H1 (cell line): ENCODE data around the gene ADCY6. TPM values are rescaled to one million over a fixed set of nuclear protein-coding genes. Genes with fewer than 3 reads are reported as not detected.

Experiments used
- CTCF ChIA-PET: fragments of 300-600 bp; sonication (Branson Sonifier 250); formaldehyde crosslinking; loops from one replicate; lab custom pipeline; 2021; ENCODE audit not compliant: partially characterized antibody; lab: Charles Lee
- POLR2A ChIA-PET: fragments of 300-600 bp; sonication (Branson Sonifier 250); formaldehyde crosslinking; loops from one replicate; lab custom pipeline; 2021; ENCODE audit warnings: inconsistent platforms; ENCODE audit not compliant: partially characterized antibody; lab: Charles Lee
- DNase-seq, 2 experiments: peaks; one replicate each; pipeline versions ENCODE4 v3.0.0 to v3.0.0-alpha.2; 2010 to 2022; ENCODE audit warnings: low spot score in 2 of 2, low read depth in 1 of 2, mixed read lengths in 1 of 2
- FAIRE-seq: peaks from 2 replicates; lab custom pipeline; 2011; peaks lifted over from hg19 to GRCh38; lab: Jason Lieb, UNC
- H2AFZ ChIP-seq: 2 replicates; pipeline ENCODE4 v1.8.1; 2012; ENCODE audit warnings: low read length, inconsistent platforms
- H2AK5ac ChIP-seq: 2 replicates; pipeline ENCODE4 v1.6.1; 2013; ENCODE audit warnings: low read depth, low read length
- H2BK120ac ChIP-seq: replicated peaks from 2 replicates; pipeline ENCODE3; 2013; ENCODE audit warnings: low read depth, low read length, inconsistent platforms
- H2BK12ac ChIP-seq: 2 replicates; pipeline ENCODE4 v1.6.1; 2013; ENCODE audit warnings: low read depth, low read length
- H2BK15ac ChIP-seq: 2 replicates; pipeline ENCODE4 v1.6.1; 2013; ENCODE audit warnings: low read length
- H2BK20ac ChIP-seq: 2 replicates; pipeline ENCODE4 v1.6.1; 2013; ENCODE audit warnings: low read length
- H2BK5ac ChIP-seq: 2 replicates; pipeline ENCODE4 v1.6.1; 2013; ENCODE audit warnings: low read depth, low read length
- H3K14ac ChIP-seq: 2 replicates; pipeline ENCODE4 v1.6.1; 2013; ENCODE audit warnings: inconsistent platforms; ENCODE audit not compliant: insufficient read length
- H3K18ac ChIP-seq: 2 replicates; pipeline ENCODE4 v1.6.1; 2013; ENCODE audit warnings: low read length; ENCODE audit errors: extremely low read depth
- H3K23ac ChIP-seq: 2 replicates; pipeline ENCODE4 v1.6.1; 2013; ENCODE audit warnings: inconsistent platforms; ENCODE audit not compliant: insufficient read length
- H3K23me2 ChIP-seq: 2 replicates; pipeline ENCODE4 v1.6.1; 2013; ENCODE audit warnings: low read depth, low read length
- H3K27ac ChIP-seq: 2 replicates; pipeline ENCODE4 v1.6.1; 2011; ENCODE audit warnings: low read depth, low read length, inconsistent platforms
- H3K27me3 ChIP-seq, 4 experiments: replicated peaks in 1 of 4; 1 replicate in 1 of 4; 2 replicates in 3 of 4; pipeline versions ENCODE4 v1.6.1 to v1.8.1; 2011 to 2013; ENCODE audit warnings: low read length in 3 of 4, mild to moderate bottlenecking in 3 of 4, inconsistent platforms in 2 of 4, mixed read lengths in 2 of 4, moderate library complexity in 1 of 4; ENCODE audit not compliant: control insufficient read depth in 3 of 4, insufficient read depth in 3 of 4; ENCODE audit errors: extremely low read depth in 1 of 4
- H3K36me3 ChIP-seq, 4 experiments: 2 replicates each; pipeline versions ENCODE4 v1.6.1 to v1.8.1; 2011 to 2013; ENCODE audit warnings: mild to moderate bottlenecking in 4 of 4, low read length in 3 of 4, moderate library complexity in 2 of 4, control low read depth in 1 of 4, inconsistent platforms in 1 of 4; ENCODE audit not compliant: insufficient read depth in 4 of 4, control insufficient read depth in 2 of 4
- H3K4ac ChIP-seq: replicated peaks from 2 replicates; pipeline ENCODE3; 2013; ENCODE audit warnings: low read length, low read depth, mixed read lengths, inconsistent platforms; ENCODE audit not compliant: insufficient read length
- H3K4me1 ChIP-seq, 4 experiments: replicated peaks in 1 of 4; 1 replicate in 1 of 4; 2 replicates in 3 of 4; pipeline versions ENCODE4 v1.6.1 to v1.8.1; 2011 to 2013; ENCODE audit warnings: low read length in 3 of 4, inconsistent platforms in 2 of 4, mixed read lengths in 1 of 4; ENCODE audit not compliant: insufficient read depth in 4 of 4, control insufficient read depth in 3 of 4
- H3K4me2 ChIP-seq, 2 experiments: 2 replicates each; pipeline versions ENCODE4 v1.6.1 to v1.8.1; 2011 to 2013; ENCODE audit warnings: low read depth in 2 of 2, low read length in 2 of 2, control low read depth in 1 of 2, inconsistent platforms in 1 of 2, mild to moderate bottlenecking in 1 of 2; ENCODE audit not compliant: insufficient read depth in 1 of 2
- H3K4me3 ChIP-seq, 4 experiments: fragments of 200-600, 300-600 bp in 1 of 4; sonication (generic), shearing (Covaris generic), sonication (Bioruptor Twin) in 1 of 4; 2 replicates each; pipeline versions ENCODE4 v1.5.1 to v1.8.1; 2011 to 2016; ENCODE audit warnings: low read length in 4 of 4, low read depth in 3 of 4, control low read depth in 2 of 4, inconsistent platforms in 2 of 4, mild to moderate bottlenecking in 2 of 4, mixed read lengths in 1 of 4, moderate library complexity in 1 of 4; ENCODE audit not compliant: insufficient read depth in 2 of 4; ENCODE audit errors: extremely low read depth in 1 of 4
- H3K56ac ChIP-seq: replicated peaks from 2 replicates; pipeline ENCODE3; 2013; ENCODE audit warnings: low read depth, mild to moderate bottlenecking, mixed read lengths, low read length, inconsistent platforms; ENCODE audit not compliant: insufficient read length
- H3K79me1 ChIP-seq: 2 replicates; pipeline ENCODE4 v1.6.1; 2013; ENCODE audit warnings: low read depth, low read length, control low read depth
- H3K79me2 ChIP-seq, 2 experiments: 2 replicates each; pipeline versions ENCODE4 v1.6.1 to v1.8.1; 2012 to 2013; ENCODE audit warnings: low read length in 2 of 2, mild to moderate bottlenecking in 2 of 2, inconsistent platforms in 1 of 2; ENCODE audit not compliant: insufficient read depth in 2 of 2, control insufficient read depth in 1 of 2
- H3K9ac ChIP-seq, 4 experiments: replicated peaks in 1 of 4; 1 replicate in 1 of 4; 2 replicates in 3 of 4; pipeline versions ENCODE4 v1.6.1 to v1.8.1; 2011 to 2013; ENCODE audit warnings: low read depth in 3 of 4, low read length in 3 of 4, control low read depth in 2 of 4, mild to moderate bottlenecking in 2 of 4, moderate library complexity in 2 of 4, inconsistent platforms in 1 of 4; ENCODE audit errors: extremely low read depth in 1 of 4
- H3K9me3 ChIP-seq, 2 experiments: 2 replicates each; pipeline versions ENCODE4 v1.6.1 to v1.8.1; 2012 to 2013; ENCODE audit warnings: mild to moderate bottlenecking in 2 of 2, moderate library complexity in 2 of 2, control low read depth in 1 of 2, inconsistent platforms in 1 of 2, low read depth in 1 of 2, low read length in 1 of 2, mixed read lengths in 1 of 2; ENCODE audit not compliant: insufficient read depth in 2 of 2
- H4K20me1 ChIP-seq, 2 experiments: replicated peaks in 1 of 2; 2 replicates each; pipeline versions ENCODE3 to v1.8.1; 2011 to 2013; ENCODE audit warnings: inconsistent platforms in 2 of 2, low read length in 2 of 2, mild to moderate bottlenecking in 1 of 2; ENCODE audit not compliant: insufficient read depth in 2 of 2, control insufficient read depth in 1 of 2
- H4K5ac ChIP-seq: 2 replicates; pipeline ENCODE4 v1.6.1; 2013; ENCODE audit warnings: low read length, low read depth, mixed read lengths, inconsistent platforms; ENCODE audit not compliant: insufficient read length
- H4K8ac ChIP-seq: 2 replicates; pipeline ENCODE4 v1.8.0; 2013; ENCODE audit warnings: mild to moderate bottlenecking, moderate library complexity, low read length, inconsistent platforms; ENCODE audit not compliant: insufficient read depth; ENCODE audit errors: extremely low read depth
- H4K91ac ChIP-seq: replicated peaks from 2 replicates; pipeline ENCODE3; 2013; ENCODE audit warnings: low read length, mixed read lengths, inconsistent platforms; ENCODE audit not compliant: insufficient read length
- ATF3 ChIP-seq: IDR thresholded peaks from 2 replicates; pipeline ENCODE4 v1.6.1; 2011; ENCODE audit warnings: low read depth, mild to moderate bottlenecking, low read length; ENCODE audit not compliant: insufficient read depth
- E2F6 ChIP-seq: IDR thresholded peaks from 2 replicates; pipeline ENCODE4 v1.6.1; 2012; ENCODE audit warnings: inconsistent platforms
- GABPA ChIP-seq: IDR thresholded peaks from 2 replicates; pipeline ENCODE4 v1.6.1; 2011; ENCODE audit warnings: mild to moderate bottlenecking, low read length, moderate library complexity, borderline replicate concordance; ENCODE audit not compliant: insufficient read depth
- MAFK ChIP-seq: IDR thresholded peaks from 2 replicates; pipeline ENCODE4 v1.6.1; 2012; ENCODE audit warnings: low read depth, mild to moderate bottlenecking, improper control_type of control experiment, low read length
- NANOG ChIP-seq: IDR thresholded peaks from 2 replicates; pipeline ENCODE4 v1.6.1; 2011; ENCODE audit warnings: low read length, low read depth, mild to moderate bottlenecking, inconsistent platforms; ENCODE audit not compliant: insufficient read depth, poor library complexity, severe bottlenecking
- NRF1 ChIP-seq: IDR thresholded peaks from 2 replicates; pipeline ENCODE4 v1.6.1; 2011; ENCODE audit warnings: mild to moderate bottlenecking, low read depth, low read length, improper control_type of control experiment
- POU5F1 ChIP-seq: IDR thresholded peaks from 2 replicates; pipeline ENCODE4 v1.6.1; 2011; ENCODE audit warnings: low read depth, mild to moderate bottlenecking, low read length, moderate library complexity
- RFX5 ChIP-seq: IDR thresholded peaks from 2 replicates; pipeline ENCODE4 v1.6.1; 2011; ENCODE audit warnings: low read depth, low read length, improper control_type of control experiment, borderline replicate concordance
- SIX5 ChIP-seq: IDR thresholded peaks from 2 replicates; pipeline ENCODE4 v1.6.1; 2011; ENCODE audit warnings: mild to moderate bottlenecking, low read depth, low read length
- SP1 ChIP-seq: IDR thresholded peaks from 2 replicates; pipeline ENCODE4 v1.6.1; 2011; ENCODE audit warnings: low read depth, low read length
- WGBS, 2 experiments: shearing (Covaris generic) in 1 of 2; methylation state at CpG; one replicate each; pipeline versions ENCODE4 v1.1.6 to v1.1.7; 2013 to 2015; ENCODE audit warnings: low lambda C conversion rate in 2 of 2, mixed read lengths in 2 of 2, inconsistent platforms in 1 of 2, low coverage in 1 of 2, missing lambda C conversion rate in 1 of 2; ENCODE audit not compliant: insufficient replicate concordance in 2 of 2, insufficient coverage in 1 of 2, insufficient read length in 1 of 2; ENCODE audit errors: extremely low coverage in 1 of 2, missing lambda C conversion rate in 1 of 2; 5-methylcytosine and 5-hydroxymethylcytosine counted together
- polyA plus RNA-seq, 7 experiments: library from polyadenylated mRNA; depleted of rRNA in 3 of 7; stranded (reverse) in 5 of 7; unstranded in 2 of 7; fragments of >200 nt in 5 of 7; fragments of 200-250 nt in 2 of 7; gene quantifications; 1 replicate in 5 of 7; 2 replicates in 1 of 7; 4 replicates in 1 of 7; pipeline versions ENCODE4 v1.2.1 to v1.2.3, GENCODE V29; 2011 to 2013; ENCODE audit warnings: missing spikeins in 2 of 7, mixed read lengths in 2 of 7
- total RNA-seq: library from RNA; stranded (reverse); fragmentation: NEBNext Ultra II Directional; extraction: Animal tissue kit (Norgen Biotek cat#: 25700); gene quantifications from 2 replicates; pipeline ENCODE4 v1.2.1, GENCODE V29; 2021

The ADCY6 gene
- total and polyA plus RNA-seq, 2 of the 8 experiments (the other 6 are each of a cell fraction or from before 2014, with no cell fraction given), result 11.7 to 17.5 TPM

GRCh38 chr12:48780381-48781025 lies 8.4 kb downstream of the ADCY6 start:
- ChIA-PET POLR2A (interaction anchor here (1.0 to 3.0 kb wide), 4 partner anchors 9 to 85 kb away, joined by 3 to 12 read pairs (median 3); partner anchors contain the start of genes ADCY6 and RND1), CTCF (interaction anchor here (0.9 to 4.1 kb wide), 9 partner anchors 9 to 35 kb away, joined by 3 to 24 read pairs (median 6); partner anchors contain the start of gene ADCY6)
- Histone ChIP-seq H3K4me3 (no peak overlapping the region), H3K79me2 (no peaks in the 10 kb centered on the region), H2BK20ac (no peak overlapping the region), H3K4me2 (no peak overlapping the region), H3K79me1 (peaks cover 6% of the 10 kb centered on the region), H4K5ac (no peak overlapping the region), H3K4me1 (peaks cover 0 to 14% (median 11%) of the 10 kb centered on the region in 4 experiments; a peak in 6 of 7 replicates), H3K23ac (no peak overlapping the region), H2BK5ac (no peak overlapping the region), H3K27ac (no peak overlapping the region), H3K14ac (no peak overlapping the region), H3K36me3 (peaks cover 0 to 8% (median 5%) of the 10 kb centered on the region in 4 experiments; a peak in 6 of 8 replicates), H3K9me3 (no peaks in the 10 kb centered on the region), H2AK5ac (no peak overlapping the region), H4K20me1 (peaks cover 0 to 7% of the 10 kb centered on the region in 2 experiments), H3K4ac (no peak overlapping the region), H4K8ac (no peak overlapping the region), H2BK15ac (no peak overlapping the region), H3K27me3 (no peaks in the 10 kb centered on the region), H3K18ac (no peak overlapping the region), H2BK120ac (no peak overlapping the region), H3K23me2 (no peaks in the 10 kb centered on the region), H3K9ac (no peak overlapping the region)
- no peak for FAIRE-seq
- WGBS, 2 experiments, result 88% methylated on average over 11 of the region's 11 CpGs; no CpG with 5 or more reads in 1 of the 2 experiments
- no peak for DNase-seq
- TF ChIP-seq SIX5 (no peak), NANOG (no peak), E2F6 (no peak), POU5F1 (no peak), MAFK (no peak), SP1 (no peak), RFX5 (no peak), NRF1 (no peak), ATF3 (no peak), GABPA (no peak)
- TF ChIP-seq, all 59 proteins: peak for 0
- no peak overlapping the region for H3K56ac ChIP-seq
- H2BK12ac ChIP-seq, result no peak overlapping the region
- no peak overlapping the region for H4K91ac ChIP-seq
- H2AFZ ChIP-seq, result no peak overlapping the region
